VCaP (cell line): ENCODE data around the gene RIPK3.
"Not testable (repeated sequence)": the region's sequence is repeated elsewhere in the genome, so short reads cannot be mapped to it uniquely, and the experiment has no call there.

Source experiments
- H3K27ac ChIP-seq: fragments of 450-650 bp; 2 replicates; pipeline ENCODE4 v1.5.1; 2017
- TF ChIP-seq, protein P1 (sequence below): fragments of 450-650 bp; conservative IDR thresholded peaks from 2 replicates; pipeline ENCODE4 v1.5.1; 2017; ENCODE audit warnings: mild to moderate bottlenecking, moderate library complexity

The RIPK3 gene

DNA sequence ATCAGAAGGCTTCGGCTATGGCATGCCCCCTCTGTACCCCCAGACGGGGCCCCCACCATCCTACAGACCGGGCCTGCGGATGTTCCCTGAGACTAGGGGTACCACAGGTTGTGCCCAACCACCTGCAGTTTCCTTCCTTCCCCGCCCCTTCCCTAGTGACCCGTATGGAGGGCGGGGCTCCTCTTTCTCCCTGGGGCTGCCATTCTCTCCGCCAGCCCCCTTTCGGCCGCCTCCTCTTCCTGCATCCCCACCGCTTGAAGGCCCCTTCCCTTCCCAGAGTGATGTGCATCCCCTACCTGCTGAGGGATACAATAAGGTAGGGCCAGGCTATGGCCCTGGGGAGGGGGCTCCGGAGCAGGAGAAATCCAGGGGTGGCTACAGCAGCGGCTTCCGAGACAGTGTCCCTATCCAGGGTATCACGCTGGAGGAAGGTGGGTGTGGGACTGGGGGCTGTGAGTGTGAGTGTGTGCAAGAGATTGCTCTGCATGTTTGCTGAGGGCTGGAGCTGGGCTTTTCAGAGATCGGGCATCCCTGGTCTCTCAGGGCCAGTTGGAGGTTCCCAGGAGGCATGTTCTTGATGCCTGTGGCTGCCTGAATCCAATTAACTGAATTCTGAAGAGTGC lies 36.8 kb upstream of the RIPK3 start:
- no peak overlapping the region for H3K27ac ChIP-seq

DNA sequence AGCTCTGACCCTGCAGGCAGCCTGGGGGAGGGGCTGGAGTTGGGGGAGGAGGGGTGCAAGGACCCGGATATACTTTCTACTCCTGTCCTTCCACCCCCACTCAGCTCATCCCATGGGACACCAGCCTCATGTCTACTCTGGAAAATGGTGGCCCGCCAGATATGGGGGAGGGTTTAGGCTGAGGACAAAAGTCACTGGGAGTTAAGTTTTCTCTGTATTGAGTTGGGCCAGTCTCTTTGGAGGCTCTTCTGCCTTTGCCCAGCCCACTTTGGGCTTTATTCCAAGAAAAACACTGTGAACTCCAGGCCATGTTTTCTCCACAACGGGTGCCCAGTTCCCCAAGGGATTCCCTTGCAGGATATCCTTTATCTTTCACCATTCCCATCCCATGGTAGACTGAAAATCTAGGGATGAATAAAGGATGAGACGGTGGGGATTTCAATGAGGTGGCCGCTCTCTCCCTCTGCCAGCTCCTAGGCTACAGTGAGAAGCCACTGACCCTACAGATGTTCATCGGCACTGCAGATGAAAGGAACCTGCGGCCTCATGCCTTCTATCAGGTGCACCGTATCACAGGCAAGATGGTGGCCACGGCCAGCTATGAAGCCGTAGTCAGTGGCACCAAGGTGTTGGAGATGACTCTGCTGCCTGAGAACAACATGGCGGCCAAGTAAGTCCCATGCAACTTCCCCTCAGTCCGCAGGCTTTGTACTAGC lies 33.1 kb upstream of the RIPK3 start:
- TF ChIP-seq, protein P1, sequence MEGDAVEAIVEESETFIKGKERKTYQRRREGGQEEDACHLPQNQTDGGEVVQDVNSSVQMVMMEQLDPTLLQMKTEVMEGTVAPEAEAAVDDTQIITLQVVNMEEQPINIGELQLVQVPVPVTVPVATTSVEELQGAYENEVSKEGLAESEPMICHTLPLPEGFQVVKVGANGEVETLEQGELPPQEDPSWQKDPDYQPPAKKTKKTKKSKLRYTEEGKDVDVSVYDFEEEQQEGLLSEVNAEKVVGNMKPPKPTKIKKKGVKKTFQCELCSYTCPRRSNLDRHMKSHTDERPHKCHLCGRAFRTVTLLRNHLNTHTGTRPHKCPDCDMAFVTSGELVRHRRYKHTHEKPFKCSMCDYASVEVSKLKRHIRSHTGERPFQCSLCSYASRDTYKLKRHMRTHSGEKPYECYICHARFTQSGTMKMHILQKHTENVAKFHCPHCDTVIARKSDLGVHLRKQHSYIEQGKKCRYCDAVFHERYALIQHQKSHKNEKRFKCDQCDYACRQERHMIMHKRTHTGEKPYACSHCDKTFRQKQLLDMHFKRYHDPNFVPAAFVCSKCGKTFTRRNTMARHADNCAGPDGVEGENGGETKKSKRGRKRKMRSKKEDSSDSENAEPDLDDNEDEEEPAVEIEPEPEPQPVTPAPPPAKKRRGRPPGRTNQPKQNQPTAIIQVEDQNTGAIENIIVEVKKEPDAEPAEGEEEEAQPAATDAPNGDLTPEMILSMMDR, result no peak
- H3K27ac ChIP-seq, result no peak overlapping the region

More for the DNA sequence above, 36.8 kb upstream of the RIPK3 start:
- TF ChIP-seq, protein P1, result no peak

DNA sequence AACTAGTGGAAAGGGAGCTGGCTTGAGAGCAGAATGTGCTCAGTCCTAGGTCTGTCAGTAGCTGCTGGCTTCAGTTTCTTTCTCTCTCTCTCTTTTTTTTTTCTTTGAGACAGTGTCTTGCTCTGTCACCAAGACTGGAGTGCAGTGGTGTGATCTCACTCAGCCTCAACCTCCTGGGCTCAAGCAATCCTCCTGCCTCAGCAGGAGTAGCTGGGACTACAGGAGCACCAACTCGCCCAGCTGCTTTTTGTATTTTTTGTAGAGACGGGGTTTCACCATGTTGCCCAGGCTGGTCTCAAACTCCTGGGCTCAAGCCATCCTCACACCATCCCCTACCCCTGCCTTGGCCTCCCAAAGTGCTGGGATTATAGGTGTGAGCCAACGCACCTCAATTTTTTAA lies 31.8 kb upstream of the RIPK3 start:
- H3K27ac ChIP-seq, result not testable (repeated sequence)

DNA sequence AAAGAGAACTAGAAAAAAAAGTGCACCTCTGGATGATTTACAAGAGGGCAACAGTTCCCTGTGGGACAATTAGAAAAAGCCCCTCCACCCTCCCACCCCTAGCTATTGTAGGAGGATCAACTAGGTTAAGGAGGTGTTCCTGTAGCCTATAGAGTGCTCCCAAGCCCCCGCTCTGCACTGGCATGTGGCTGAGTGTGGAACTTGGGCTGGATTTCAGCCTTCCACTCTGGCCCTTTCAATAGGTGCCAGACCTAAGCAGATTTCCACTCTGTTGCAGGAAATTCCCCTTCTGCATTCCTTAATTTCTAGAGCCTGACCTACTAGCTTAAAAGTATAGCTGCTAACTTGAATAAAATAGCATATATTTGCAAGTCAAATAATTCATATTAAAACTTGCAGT lies 31.0 kb upstream of the RIPK3 start:
- no peak overlapping the region for H3K27ac ChIP-seq

DNA sequence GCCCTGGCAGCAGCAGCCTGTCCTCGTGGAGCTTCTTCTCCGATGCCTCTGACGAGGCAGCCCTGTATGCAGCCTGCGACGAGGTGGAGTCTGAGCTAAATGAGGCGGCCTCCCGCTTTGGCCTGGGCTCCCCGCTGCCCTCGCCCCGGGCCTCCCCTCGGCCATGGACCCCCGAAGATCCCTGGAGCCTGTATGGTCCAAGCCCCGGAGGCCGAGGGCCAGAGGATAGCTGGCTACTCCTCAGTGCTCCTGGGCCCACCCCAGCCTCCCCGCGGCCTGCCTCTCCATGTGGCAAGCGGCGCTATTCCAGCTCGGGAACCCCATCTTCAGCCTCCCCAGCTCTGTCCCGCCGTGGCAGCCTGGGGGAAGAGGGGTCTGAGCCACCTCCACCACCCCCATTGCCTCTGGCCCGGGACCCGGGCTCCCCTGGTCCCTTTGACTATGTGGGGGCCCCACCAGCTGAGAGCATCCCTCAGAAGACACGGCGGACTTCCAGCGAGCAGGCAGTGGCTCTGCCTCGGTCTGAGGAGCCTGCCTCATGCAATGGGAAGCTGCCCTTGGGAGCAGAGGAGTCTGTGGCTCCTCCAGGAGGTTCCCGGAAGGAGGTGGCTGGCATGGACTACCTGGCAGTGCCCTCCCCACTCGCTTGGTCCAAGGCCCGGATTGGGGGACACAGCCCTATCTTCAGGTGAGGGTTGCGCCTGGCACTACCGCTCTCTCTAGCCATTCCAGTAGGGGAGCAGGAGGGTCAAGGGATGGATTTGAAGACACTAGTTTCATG lies 30.3 kb upstream of the RIPK3 start:
- no peak overlapping the region for H3K27ac ChIP-seq
- TF ChIP-seq, protein P1, result no peak

More for the DNA sequence above, 31.0 kb upstream of the RIPK3 start:
- TF ChIP-seq, protein P1, result no peak

DNA sequence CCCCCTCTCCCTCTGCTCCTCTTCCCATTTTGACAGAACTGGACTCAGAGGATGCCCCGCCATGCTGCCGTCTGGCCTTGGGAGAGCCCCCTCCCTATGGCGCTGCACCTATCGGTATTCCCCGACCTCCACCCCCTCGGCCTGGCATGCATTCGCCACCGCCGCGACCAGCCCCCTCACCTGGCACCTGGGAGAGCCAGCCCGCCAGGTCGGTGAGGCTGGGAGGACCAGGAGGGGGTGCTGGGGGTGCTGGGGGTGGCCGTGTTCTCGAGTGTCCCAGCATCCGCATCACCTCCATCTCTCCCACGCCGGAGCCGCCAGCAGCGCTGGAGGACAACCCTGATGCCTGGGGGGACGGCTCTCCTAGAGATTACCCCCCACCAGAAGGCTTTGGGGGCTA lies 29.7 kb upstream of the RIPK3 start:
- H3K27ac ChIP-seq, result no peak overlapping the region
- TF ChIP-seq, protein P1, result no peak

DNA sequence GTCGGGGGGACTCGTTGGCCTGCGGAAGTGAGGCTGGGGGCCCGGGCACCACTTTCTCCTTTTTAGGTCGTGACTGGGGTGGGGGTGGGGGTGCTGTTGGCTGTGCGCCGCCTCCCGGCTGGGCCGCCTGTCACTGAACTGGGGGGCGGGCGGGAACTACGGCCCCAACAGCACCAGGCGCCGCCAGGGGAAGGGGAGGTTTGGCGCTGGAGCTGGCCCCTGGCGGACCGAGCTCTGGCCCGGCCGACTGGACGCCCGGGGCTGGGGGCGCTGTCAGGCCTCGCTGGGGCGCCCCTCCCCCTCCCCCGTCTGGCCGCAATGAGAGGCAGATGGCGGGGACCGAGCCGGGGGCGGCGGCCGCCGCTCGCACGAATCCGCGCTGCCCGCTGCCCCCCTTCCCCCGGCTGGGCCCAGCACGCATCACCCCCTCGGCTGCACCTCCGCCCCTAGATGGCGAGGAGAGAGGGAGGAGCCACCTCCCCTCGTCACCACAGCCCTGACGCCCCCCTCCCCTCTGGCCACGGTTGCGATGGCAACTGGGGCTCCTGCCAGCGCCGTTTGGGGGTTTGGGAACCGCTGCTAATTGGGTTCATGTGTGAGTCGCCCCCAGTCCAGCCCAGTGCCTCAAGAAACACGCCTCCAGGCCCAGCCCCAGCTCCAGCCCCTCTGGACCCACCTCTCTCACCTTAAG lies 28.9 kb upstream of the RIPK3 start:
- TF ChIP-seq, protein P1, result no peak
- H3K27ac ChIP-seq, result no peak overlapping the region
